ENCODE results near the gene PLB1.

PLB1 gene

DNA sequence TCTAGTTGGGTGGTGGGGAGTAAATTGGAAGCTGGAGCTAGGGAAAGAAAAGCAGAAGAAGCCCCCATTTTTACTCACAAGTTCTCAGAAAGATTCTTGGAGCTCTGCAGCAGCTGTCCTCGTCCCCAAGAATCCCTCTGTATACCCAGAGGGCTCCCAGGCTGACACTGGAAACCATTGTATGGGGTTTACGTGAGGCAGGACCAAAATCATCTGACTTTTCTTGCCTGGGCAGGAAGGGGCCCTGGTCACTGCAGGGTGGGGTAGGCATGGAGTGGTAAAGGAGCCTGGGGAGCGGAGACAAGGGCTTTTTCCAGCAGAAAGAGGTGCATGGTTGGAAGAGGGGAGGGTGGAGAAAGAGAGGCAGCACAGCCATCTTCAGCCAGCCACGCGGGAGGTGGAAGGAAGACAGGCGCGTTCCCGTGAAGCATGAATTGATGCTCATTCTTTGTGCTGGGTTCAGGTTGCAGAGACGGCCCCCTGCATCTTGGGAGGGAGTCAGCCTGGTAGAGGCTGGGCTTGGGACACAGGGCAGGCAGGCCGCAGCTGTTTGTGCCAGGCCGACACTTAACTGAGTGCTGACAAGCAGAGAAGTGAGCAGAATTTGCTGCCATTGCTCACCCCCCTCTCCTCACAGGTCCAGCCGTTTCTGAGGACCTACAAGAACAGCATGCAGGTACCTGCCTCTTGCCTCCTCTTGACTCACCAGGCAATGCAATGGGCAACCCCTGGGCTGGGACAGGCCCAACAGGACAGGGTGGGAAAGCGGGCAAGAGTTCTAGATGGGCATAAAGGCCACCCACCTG, 94.8 kb downstream of the PLB1 start:
- no peak for DNase-seq (ENCODE audit: low read depth)

DNA sequence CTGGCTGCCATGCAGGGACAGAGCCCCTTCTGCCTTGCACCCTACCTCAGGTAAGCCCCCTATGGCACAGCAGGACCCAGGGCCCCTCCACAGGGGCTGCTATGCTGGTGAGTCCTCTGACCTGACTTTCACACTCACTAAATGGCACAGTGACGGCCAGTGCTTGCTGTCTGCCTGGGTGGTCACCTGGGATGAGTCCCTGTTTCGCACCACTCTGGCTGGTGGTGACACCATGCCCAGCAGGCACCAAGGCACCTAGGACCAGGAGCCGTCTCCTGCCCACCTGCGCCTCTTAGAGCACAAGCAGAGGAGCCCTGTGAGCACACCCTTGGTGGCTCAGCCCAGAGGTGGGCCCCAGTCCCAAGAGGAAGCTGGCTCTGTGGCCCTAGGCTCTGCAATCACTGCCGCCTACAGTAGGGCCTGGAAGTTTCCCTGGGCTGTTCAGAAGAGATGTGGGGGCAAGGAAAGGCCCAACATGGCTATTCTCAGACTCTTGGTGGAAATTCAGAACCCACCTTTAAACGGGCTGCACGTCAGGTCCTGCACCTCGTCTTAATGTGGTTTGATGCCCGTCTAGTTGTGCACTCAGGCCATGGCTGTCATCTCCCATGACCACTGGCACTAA, 96.0 kb downstream of the PLB1 start:
- DNase-seq (ENCODE audit: low read depth), result no peak

DNA sequence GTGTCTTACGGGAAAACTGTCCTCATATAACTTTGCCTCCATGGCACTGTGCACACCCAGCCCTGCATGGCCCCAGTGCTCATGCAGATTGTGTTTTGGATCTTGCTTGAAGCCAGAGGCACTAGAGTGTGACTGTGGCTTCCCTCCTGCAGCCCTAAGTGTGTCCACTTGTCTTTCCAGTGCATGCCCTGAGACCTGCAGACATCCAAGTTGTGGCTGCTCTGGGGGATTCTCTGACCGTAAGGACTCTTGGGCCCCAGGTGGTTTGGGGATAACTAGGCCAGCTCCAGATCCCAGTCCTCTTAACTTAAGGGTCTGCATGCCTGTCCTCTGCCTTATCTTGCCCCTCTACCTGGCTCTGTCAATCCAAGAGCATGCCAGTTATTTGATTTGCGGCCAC, 96.6 kb downstream of the PLB1 start:
- no peak for DNase-seq (ENCODE audit: low read depth)

DNA sequence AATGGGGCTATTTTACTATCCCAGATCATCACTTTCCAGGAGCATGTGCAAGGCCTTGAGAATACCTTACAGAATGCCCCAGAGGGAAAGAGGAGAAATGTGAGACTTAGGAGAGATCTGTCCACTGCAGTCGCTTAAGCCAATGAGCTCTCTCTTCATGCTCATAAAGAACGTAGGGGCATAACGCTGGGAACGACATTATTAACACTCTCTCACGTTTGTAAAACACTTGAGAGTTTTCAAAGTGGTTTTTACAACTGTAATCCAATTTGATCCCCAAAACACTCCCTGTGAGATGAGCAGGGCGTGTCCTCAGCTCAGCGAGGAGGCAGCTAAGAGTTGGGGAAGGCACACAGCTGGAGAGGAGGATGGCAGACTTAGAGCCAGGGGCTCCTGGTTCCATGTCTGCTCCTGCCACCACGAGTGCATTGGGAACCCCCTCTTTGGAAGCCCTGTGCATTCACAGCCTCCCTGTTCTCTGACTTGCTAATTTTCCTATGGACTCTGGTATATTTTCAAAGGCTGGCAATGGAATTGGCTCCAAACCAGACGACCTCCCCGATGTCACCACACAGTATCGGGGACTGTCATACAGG, 97.4 kb downstream of the PLB1 start:
- DNase-seq (ENCODE audit: low read depth), result no peak

DNA sequence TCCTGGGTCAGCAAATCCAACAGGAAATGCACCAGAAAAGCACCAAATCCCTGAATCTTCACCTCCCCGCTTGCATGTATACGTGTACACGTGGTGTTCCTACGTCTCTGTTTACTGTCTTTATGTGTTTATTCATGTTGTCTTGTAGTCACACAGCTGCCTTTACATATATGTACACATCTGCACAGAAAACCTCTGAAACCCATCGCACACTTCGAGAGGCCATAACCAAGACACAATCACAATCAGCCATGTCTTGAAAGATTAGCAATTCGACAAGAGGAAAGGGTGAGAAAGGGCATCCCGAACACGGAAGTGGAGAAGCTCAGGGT, 98.1 kb downstream of the PLB1 start:
- DNase-seq (ENCODE audit: low read depth), result no peak

DNA sequence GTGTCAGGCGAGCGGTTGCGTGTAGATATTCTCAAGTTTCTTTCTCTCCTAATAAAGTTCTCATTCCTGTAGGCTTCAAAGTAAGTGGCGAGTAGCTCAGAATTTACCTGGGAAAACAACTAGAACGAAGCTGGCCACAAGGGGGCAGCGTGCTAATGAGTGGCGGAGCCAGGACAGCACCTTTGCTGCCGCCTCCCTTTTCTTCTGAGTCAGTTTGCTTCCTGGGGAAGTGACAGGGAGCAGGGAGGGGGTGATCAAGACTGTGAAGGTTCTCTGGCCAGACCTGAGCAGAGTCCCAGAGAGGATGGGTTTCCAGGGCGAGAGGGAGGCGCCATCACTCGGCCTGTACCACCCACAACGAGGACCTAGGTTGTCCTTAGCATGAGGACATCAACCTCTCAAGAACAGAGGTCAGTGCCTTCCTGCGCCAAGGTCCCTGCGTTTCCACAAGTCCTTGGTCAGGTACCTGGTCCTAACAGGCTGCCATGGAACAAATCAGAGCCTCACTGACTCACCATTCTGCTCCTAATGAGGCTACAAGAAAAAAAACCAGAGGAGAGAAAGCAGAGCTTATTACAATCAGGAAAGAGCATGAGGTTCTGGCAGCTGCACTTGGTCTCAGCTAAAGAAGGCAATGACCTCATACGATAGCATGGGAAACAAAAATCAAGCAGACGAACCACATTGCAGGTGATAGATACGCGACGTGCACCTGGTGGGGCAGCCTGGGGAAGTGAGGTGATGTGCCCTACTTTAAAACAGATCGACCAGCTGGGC, 98.7 kb downstream of the PLB1 start:
- DNase-seq (ENCODE audit: low read depth), result peak; percentile 70

DNA sequence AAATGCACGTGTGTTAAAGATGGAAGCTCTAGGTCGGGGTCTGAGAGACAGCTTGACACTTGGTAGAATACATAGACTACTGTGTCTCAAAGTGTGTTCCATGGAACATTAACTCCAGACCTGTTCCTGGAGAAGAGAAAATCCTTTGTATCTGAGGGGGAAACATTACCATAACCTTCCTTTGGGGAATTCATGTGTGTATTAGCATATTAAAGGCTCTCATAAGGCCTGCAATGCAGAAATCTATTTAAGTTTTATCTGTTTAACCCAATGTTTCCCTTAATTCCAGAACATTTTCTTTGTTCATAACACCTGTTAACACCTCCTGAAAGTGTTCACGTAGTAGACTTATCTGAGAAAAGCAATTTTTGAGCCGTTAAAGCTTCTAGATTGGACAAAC, 99.5 kb downstream of the PLB1 start:
- no peak for DNase-seq (ENCODE audit: low read depth)

DNA sequence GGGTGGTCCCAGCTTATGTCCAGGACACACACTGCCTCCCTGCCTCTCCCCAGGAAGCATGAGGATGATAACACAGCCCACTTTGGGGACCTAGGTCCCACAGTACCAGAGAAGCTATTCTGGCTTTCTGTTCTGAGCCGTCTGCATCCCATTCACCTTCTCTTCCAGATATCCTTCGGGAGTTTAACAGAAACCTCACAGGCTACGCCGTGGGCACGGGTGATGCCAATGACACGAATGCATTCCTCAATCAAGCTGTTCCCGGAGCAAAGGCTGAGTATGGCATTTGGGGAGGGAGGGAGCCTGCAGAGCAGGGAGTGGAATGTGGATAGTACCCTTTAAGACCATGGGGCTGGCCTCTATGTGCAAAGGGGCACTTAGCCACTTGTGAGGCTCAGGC, 102.6 kb downstream of the PLB1 start:
- no peak for DNase-seq (ENCODE audit: low read depth)

DNA sequence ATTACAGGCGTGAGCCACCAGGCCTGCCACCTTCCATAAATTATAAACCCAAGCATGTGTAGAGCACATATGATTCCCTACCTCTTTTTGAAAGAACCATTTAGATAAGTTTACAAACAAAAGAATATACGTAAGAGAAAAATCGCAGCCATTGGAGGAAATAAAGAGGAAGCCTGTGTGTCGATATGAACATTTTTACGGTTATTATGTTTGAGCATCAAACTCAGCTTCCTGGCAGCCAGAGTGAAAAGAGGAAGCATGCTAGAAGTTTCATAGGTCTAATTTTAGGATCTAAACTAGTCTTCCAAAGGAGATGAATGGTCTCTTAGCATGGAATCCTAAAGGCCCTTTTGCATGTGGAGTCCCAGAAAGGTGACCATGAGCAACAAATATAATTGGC, 104.3 kb downstream of the PLB1 start:
- DNase-seq (ENCODE audit: low read depth), result no peak

DNA sequence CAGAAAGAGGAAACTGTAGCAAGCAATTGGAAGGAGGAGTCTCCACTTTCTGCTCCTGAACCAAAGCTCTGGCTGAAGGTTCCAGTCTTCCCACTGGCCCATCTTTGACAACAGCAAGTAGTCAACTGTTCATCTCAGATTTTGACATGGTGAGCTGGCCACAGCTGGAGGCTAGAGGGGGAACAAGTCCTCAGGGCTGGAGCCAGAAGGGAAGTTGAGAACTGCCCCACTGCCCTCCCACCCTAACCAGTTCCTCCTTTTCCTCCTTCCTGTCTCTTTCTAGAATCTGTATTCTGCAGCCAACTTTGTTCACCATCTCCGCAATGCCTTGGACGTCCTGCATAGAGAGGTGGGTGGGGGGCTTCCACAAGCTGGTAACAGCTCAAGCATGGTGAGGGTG, 105.8 kb downstream of the PLB1 start:
- no peak for DNase-seq (ENCODE audit: low read depth)

DNA sequence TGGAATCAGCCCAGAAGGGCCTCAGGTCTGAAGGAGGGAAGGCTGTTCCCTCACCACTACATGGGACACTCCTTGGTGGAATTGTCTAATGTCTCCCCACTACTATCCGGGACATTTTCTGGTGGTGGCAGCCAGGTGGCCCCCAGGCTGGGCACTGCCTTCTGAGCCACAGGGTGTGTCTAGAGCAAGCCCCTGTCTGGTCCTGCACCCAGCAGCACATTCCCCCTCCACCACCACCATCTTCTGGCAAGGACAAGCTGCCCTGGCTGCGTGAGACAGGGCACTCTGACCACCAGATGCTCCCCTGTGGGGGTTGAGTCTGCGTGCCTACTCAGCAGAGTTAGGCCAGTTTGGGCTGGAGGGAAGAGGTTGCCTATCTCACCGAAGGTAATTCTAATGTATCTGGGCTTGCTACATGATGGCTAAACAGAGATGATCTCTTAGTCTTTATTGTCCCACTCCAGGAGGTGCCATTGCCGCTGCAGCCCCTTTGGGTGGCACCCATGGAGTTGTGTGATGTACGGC, 106.3 kb downstream of the PLB1 start:
- no peak for DNase-seq (ENCODE audit: low read depth)

DNA sequence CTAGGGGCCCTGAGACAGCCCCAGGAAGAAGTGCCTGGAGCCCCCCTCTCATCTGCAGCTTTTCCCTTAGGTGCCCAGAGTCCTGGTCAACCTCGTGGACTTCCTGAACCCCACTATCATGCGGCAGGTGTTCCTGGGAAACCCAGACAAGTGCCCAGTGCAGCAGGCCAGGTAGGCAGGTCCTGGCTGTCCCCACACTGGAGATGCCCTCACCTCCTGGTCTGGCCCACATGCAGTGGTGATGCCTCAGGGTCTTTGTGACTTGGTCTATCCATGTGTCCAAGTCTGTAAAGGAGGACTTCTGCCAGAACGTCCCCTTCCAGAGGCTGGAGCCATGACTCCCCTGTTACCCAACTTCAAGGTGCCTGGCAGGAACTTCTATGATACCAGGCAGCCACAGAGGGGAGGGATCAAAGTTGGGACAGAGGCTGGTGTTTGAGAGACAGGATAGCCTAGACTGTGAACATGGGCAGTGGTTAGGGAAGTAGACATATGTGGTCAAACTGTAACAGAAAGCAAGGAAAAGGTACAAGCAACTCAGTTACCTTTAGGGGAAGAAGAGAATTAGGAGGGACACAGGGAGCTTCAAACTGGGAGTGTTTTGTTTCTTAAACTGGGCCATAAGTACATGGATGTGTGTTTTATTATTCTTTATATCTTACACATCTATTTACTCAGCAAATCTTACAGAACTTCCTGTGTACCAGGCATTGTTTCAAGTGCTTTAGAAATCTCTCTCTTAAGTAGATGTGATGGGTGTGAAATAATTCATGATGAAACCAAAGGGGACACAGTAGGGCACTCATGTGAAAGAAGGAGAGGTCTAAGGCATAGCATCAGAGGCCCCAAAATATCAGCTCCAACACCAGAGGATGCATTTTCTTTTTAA, 107.1 kb downstream of the PLB1 start:
- DNase-seq (ENCODE audit: low read depth), result no peak

DNA sequence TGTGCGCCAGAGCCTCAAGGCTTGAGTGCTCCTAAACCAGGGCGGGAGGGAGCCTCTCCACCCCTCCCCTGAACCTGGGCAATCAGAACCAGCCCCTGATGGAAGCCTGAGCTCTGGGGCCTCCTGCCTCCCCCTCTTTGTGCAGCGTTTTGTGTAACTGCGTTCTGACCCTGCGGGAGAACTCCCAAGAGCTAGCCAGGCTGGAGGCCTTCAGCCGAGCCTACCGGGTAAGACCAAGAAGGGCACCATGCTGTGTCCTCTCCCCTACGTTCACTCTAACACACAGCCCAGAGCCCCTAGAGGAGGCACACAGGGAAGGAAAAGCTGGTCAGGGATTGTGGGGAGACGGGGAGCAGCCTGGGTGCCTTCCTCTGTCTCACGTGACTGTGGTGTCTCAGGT, 108.0 kb downstream of the PLB1 start:
- no peak for DNase-seq (ENCODE audit: low read depth)

DNA sequence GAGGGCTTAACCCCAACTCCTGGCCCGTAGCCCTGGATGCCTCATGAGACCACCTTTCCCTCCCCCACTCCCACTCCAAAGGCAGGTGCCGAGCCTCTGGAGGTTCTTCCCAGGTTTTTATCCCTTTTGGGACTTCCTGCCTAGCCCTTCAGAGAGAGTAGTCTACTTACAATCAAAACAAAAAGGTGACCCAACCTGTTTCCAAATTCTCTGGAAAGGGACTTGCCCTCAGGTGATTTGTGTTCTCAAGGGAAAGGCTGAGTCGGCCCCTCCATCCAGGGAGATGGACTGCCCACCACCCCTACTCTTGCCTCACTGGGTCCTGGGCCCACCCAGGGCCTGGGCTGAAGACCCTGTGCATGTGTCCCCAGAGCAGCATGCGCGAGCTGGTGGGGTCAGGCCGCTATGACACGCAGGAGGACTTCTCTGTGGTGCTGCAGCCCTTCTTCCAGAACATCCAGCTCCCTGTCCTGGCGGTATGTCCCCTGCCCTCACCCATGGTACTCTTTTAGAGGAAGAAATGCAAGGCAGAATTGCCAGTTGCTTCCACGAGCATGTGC, 108.5 kb downstream of the PLB1 start:
- DNase-seq (ENCODE audit: low read depth), result no peak

DNA sequence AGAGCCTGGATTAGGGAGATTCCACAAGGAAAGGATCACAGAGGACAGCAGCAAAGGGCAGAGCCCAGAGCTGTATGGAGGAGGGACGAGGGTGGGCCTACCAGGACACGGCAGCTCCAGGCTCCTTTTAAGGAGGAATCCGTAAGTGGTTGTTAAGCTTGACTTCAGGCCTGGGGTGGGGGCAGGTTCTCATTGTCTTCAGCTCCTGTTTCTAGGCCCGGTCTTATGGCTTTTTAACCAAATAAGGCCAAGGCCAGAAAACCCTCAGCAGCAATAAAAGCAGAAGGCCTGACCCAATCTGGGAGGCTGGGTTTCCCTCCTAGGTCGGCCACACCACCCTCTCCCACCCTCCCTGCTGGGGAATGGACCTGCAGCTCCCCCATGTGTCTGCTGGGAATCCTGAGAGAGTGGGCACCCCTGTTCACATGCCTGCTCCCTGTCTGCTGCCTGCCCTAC, 111.2 kb downstream of the PLB1 start:
- DNase-seq (ENCODE audit: low read depth), result no peak

DNA sequence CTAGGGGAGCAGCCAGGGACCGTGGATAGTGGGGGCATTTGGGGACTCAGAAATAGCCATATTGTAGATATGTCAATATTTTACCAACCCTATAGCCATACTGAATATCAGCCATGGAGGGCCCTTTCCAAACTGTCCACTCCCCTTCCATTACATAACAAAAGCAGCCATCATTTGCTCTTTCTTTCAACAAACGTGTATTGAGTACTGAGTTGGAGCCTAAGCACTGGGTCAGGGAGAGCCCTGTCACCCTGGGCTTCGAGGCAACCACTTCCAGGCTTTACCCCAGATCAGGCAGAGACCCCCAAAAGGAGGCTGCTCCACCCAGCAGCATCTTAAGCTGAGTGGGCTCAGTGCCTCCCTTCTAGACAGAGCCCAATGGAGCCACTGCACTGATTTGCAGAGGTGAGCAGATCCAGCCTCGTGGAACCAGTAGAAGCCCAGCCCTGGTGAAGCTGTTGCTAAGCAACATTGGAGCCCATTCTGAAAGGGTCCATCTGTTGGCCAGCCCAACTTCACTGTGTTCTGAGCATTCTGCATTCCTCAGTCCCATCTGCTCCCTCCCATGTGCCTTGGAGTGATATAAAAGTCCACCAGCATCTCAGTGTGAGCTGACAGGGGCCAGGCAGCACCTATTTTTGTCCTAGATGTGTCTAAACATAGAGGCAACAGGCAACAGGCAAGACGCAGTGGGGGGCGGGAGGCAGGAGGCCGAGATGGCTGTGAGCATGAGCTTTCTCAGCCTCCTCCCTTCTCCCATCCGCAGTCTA, 112.1 kb downstream of the PLB1 start:
- DNase-seq (ENCODE audit: low read depth), result no peak

DNA sequence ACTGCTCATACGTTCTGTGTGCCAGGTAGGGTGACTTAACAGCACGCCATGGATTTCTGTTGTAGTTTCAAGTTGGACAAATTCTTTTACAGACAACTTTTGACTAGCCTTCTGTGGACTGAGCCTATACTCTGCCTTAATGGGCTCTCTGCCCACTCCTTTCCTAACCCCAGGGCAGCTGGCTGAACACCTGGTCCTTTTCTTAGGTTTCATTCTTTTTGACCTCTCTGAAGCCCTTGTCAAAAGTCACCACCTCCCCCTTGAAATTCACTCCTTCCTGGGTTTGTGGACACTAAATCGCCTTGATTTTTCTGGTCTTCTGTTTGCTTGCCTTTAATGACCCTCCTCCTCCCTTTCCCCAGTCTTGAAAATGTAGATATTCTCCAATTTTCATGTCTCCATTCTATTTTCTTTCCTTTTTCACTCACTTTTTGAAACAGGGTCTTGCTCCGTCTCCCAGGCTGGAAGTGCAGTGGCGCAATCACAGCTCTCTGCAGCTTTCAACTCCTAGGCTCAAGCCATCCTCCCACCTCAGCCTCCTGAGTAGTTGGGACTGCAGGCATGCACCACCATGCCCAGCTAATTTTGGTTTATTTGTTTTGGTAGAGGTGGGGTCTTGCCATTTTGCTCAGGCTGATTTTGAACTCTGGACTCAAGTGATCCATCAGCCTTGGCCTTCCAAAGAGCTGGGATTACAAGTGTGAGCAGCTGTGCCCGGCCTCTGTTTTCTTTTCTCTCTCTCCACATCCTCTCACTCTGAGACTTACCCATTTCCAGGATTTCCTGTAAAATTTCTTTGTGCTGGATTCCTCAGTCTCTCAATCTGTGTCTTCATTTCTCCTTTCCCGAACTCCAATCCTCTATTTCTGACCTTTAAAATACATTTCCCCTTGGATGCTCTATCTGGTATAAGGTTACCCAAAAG, 112.9 kb downstream of the PLB1 start:
- no peak for DNase-seq (ENCODE audit: low read depth)

DNA sequence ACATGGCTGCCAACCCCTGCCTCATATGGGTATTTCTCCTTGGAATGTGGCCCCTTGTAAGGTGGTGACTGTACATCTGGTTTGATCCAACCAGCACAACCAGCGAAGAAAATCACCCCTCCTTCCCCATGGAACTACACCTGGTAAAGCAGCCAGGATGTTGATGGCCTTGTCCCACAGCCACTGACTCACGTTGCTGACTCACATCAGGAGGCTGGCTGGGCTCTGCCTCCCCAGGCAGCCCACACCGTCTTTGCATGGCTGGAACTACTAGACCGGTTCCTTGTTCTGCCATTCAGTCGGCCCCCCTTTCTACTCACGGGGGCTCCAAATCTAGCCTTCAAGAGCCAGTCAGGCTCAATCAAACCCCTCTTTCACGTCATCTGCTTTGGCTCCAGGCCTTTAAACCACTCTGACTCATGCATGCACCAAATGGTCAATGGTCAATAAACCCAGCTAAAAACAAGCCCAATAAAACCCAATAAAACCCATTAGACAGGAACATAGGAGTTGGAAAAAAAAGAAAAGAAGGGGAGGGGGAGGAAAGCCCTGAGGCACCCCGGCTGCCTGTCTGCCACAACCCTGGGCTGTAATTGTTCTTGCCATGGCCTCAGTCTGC, 114.8 kb downstream of the PLB1 start:
- no peak for DNase-seq (ENCODE audit: low read depth)
